Measurements from ENCODE around the gene LIMA1.

DNA sequence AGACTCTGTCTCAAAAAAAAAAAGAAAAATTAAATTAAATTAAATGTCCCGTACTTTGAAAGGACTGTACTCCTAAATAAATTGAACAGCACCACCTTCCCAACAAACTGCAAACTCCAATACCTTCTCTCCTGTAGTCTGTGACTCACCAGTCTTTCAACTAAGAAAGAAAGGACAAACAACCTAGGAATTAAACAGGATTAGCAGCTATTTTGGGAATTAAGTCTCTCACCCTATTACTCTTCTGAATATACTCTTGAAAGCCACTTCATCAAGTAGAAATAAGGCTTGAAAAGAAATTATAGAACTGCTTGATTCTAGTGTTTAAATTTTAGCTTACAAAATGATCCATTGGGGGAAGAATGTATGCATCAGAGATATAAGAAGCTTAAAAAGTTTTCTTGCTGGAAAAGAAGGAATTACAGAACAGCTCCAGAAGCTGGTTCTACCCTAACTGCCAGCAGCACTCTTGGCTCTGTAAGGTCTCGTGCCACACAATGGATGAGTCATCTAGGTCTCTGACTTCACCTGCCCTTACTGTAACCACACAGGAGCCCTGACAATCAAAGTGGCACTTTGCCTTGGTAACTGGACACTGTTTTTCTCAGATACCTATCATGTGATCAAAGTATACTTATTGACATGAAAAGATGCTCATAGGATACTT lies 59.2 kb downstream of the LIMA1 start:
- TF ChIP-seq CTCF (IDR thresholded peaks at IDR 0.05) (no peak), POLR2A (IDR thresholded peaks at IDR 0.05) (no peak)

Measured in thyroid gland (tissue), 4 donors.